Osteoblast (primary cell): ENCODE results near the gene CHCHD2. TPM values are rescaled to one million over a fixed set of nuclear protein-coding genes. Genes with fewer than 3 reads are reported as not detected.
"Not testable (repeated sequence)": the region's sequence is repeated elsewhere in the genome, so short reads cannot be mapped to it uniquely, and the experiment has no call there.

Source experiments
- DNase-seq: peaks from one replicate; pipeline ENCODE4 v3.0.0; 2011; ENCODE audit warnings: low spot score, mixed read lengths; ENCODE audit not compliant: insufficient read length; ENCODE audit errors: missing footprints
- H2AFZ ChIP-seq: 2 replicates; pipeline ENCODE4 v1.6.0; 2011; ENCODE audit warnings: mild to moderate bottlenecking, low read length
- H3K27ac ChIP-seq: 2 replicates; pipeline ENCODE4 v1.5.1; 2011; ENCODE audit warnings: mild to moderate bottlenecking, low read depth, low read length, moderate library complexity
- H3K27me3 ChIP-seq: 2 replicates; pipeline ENCODE4 v1.6.0; 2012; ENCODE audit warnings: mild to moderate bottlenecking, control low read depth, inconsistent platforms, low read length, moderate library complexity; ENCODE audit not compliant: insufficient read depth
- H3K36me3 ChIP-seq: 2 replicates; pipeline ENCODE4 v1.5.1; 2011; ENCODE audit warnings: mild to moderate bottlenecking, low read length, control low read depth, moderate library complexity; ENCODE audit not compliant: insufficient read depth
- H3K4me1 ChIP-seq: 2 replicates; pipeline ENCODE4 v1.5.1; 2011; ENCODE audit warnings: mild to moderate bottlenecking, low read length, control low read depth, moderate library complexity; ENCODE audit not compliant: insufficient read depth
- H3K4me2 ChIP-seq: 2 replicates; pipeline ENCODE4 v1.6.0; 2011; ENCODE audit warnings: mild to moderate bottlenecking, low read length; ENCODE audit not compliant: insufficient read depth
- H3K4me3 ChIP-seq: fragments of 200-600 bp; sonication (generic); 3 replicates; pipeline ENCODE4 v1.5.1; 2012; ENCODE audit warnings: mild to moderate bottlenecking, low read length, inconsistent platforms; ENCODE audit not compliant: insufficient read depth
- H3K79me2 ChIP-seq: 2 replicates; pipeline ENCODE4 v1.6.0; 2012; ENCODE audit warnings: mild to moderate bottlenecking, low read length, control low read depth, inconsistent platforms; ENCODE audit not compliant: insufficient read depth
- H3K9me3 ChIP-seq: 2 replicates; pipeline ENCODE4 v1.5.1; 2011; ENCODE audit warnings: low read depth, low read length, control low read depth
- H4K20me1 ChIP-seq: 2 replicates; pipeline ENCODE4 v1.6.0; 2012; ENCODE audit warnings: mild to moderate bottlenecking, low read length, control low read depth; ENCODE audit not compliant: insufficient read depth
- total RNA-seq: library from RNA; depleted of rRNA; stranded (reverse); fragments of >200 nt; gene quantifications from 2 replicates; pipeline ENCODE4 v1.2.3, GENCODE V29; 2012
- TF ChIP-seq, protein P1 (sequence below): IDR thresholded peaks from 2 replicates; pipeline ENCODE4 v1.5.1; 2011; ENCODE audit warnings: mild to moderate bottlenecking, low read depth, low read length, moderate library complexity; ENCODE audit errors: extremely low read depth

The CHCHD2 gene
- total RNA-seq, 1 donor = 202 TPM

DNA sequence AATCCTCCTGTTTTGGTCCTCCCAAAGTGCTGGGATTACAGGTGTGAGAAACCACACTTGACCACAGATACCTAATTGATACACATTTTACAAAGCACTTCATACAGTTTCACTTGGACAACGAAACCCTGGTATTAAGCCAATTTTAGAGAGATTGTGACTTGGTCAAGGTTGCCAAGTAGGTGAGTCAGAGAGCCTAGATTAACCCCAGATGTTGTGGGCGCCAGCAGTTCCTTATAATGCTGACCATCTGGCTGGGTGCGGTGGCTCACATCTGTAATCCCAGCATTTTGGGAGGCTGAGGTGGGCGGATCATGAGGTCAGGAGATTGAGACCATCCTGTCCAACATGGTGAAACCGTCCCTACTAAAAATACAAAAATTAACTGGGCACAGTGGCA lies 8.6 kb downstream of the CHCHD2 start:
- TF ChIP-seq, protein P1, sequence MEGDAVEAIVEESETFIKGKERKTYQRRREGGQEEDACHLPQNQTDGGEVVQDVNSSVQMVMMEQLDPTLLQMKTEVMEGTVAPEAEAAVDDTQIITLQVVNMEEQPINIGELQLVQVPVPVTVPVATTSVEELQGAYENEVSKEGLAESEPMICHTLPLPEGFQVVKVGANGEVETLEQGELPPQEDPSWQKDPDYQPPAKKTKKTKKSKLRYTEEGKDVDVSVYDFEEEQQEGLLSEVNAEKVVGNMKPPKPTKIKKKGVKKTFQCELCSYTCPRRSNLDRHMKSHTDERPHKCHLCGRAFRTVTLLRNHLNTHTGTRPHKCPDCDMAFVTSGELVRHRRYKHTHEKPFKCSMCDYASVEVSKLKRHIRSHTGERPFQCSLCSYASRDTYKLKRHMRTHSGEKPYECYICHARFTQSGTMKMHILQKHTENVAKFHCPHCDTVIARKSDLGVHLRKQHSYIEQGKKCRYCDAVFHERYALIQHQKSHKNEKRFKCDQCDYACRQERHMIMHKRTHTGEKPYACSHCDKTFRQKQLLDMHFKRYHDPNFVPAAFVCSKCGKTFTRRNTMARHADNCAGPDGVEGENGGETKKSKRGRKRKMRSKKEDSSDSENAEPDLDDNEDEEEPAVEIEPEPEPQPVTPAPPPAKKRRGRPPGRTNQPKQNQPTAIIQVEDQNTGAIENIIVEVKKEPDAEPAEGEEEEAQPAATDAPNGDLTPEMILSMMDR = no peak
- H3K4me3 ChIP-seq = no peak overlapping the region

DNA sequence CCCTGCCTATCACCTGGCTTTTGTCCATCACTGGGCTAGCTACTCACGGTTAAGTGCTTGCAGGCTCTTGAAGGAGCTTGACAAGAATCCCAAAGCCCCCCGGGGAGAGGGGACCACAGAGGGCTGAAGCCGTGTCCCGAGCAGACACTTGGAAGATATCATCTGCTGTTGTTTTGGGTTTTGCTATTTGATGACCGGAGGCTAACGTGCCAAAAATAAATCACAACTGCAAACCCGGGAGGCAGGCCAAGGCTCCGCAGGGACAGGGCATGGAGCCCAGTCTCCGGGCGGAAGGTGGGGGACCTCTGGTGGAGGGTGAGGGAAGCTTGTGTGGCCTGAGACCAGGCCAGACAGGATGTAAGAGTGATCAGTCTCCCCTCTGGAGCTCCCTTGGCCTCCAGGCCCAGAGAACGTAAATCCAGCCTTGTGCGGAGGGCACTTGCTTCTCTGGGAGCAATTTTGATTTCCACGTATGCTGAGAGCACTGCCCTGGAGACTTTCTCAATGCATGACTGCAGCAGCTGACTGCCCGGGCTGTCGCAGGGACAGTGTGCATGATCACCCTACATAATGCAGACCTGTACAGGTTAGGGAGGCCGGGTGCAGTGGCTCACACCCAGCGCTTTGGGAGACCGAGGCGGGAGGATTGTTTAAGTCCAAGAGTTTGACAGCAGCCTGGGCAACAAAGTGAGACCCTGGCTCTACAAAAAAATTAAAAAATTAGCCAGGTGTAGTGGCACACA lies 13.3 kb downstream of the CHCHD2 start, which contains the start of gene PHKG1:
PHKG1 (minus strand) TSS at position 164 of the 743 bp plus-strand sequence. CDS start 4,011 bp downstream, outside the sequence.
- TF ChIP-seq, protein P1 = peak; percentile 48
- H3K79me2 ChIP-seq = no peaks in the 10 kb centered on the region
- no peaks in the 10 kb centered on the region for H4K20me1 ChIP-seq
- peak within 1 kb of the TSS; percentile 80 for H3K4me2 ChIP-seq
- no peaks in the 10 kb centered on the region for H3K36me3 ChIP-seq
- peak within 1 kb of the TSS; percentile 28 for H3K27ac ChIP-seq
- H3K9me3 ChIP-seq = no peaks in the 10 kb centered on the region
- H3K4me1 ChIP-seq = peaks cover 14% of the 10 kb centered on the region
- no peak within 1 kb of the TSS for H2AFZ ChIP-seq
- peak; percentile 97 for DNase-seq
- H3K27me3 ChIP-seq = no peaks in the 10 kb centered on the region
- H3K4me3 ChIP-seq = peak within 1 kb of the TSS; percentile 42

More for the DNA sequence above, 8.6 kb downstream of the CHCHD2 start:
- Histone ChIP-seq H4K20me1 (no peaks in the 10 kb centered on the region), H3K9me3 (no peaks in the 10 kb centered on the region), H3K79me2 (peaks cover under 1% of the 10 kb centered on the region), H3K27ac (no peak overlapping the region), H3K36me3 (peaks cover 33% of the 10 kb centered on the region), H3K4me1 (peaks cover 9% of the 10 kb centered on the region), H3K27me3 (no peaks in the 10 kb centered on the region), H2AFZ (no peak overlapping the region), H3K4me2 (no peak overlapping the region)
- DNase-seq = no peak

DNA sequence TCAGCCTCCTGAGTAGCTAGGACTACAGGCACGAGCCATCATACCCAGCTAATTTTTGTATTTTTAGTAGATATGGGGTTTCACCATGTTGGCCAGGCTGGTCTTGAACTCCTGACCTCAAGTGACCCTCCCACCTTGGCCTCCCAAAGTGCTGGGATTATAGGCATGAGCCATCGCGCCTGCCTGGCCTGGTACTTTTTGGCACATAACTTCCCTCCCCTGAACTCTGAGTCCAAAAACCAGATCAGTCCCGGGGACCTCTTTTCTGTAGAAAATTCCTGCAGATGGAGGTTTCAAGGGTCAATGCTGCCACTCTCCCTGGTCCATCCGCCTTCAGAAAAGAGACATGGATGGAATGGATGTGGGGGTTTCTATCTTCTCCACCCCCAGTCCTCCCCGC lies 13.9 kb downstream of the CHCHD2 start:
- DNase-seq, H3K36me3 ChIP-seq, H2AFZ ChIP-seq, H4K20me1 ChIP-seq, H3K9me3 ChIP-seq, H3K27me3 ChIP-seq, H3K79me2 ChIP-seq, H3K4me1 ChIP-seq: not testable (repeated sequence)
- Histone ChIP-seq H3K27ac (peak overlapping the region; percentile 28), H3K4me3 (peak overlapping the region; percentile 42), H3K4me2 (peak overlapping the region; percentile 80)

DNA sequence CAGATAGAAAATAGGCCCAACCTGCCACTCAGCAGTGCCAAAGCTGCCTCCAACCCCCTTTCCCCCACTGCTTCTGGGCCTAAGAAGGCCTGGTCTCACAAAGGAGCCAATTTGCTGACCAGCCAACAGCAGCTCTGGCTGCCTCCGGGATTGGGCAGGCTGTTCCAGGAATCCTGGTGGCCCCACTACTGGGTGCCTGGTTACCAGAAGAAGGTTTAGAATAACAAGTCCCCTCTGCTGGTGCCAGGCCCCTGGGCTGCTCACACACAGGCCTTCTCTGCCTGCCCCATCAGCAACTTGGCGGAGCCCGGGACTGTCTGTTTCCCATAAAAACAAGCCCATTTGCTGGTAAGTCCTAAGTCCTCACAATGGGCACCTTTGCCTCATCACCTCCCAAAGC lies 14.7 kb downstream of the CHCHD2 start:
- no peaks in the 10 kb centered on the region for H3K27me3 ChIP-seq
- H3K36me3 ChIP-seq = no peaks in the 10 kb centered on the region
- no peaks in the 10 kb centered on the region for H3K9me3 ChIP-seq
- peaks cover 9% of the 10 kb centered on the region for H3K4me1 ChIP-seq
- no peak overlapping the region for H3K4me2 ChIP-seq
- H3K79me2 ChIP-seq = no peaks in the 10 kb centered on the region
- no peak overlapping the region for H3K4me3 ChIP-seq
- no peak overlapping the region for H3K27ac ChIP-seq
- H4K20me1 ChIP-seq = no peaks in the 10 kb centered on the region
- TF ChIP-seq, protein P1 = no peak
- no peak overlapping the region for H2AFZ ChIP-seq
- no peak for DNase-seq
